Suprapubic skin (tissue), 4 donors: ENCODE measurements around the gene ENDOD1. TPM values are rescaled to one million over a fixed set of nuclear protein-coding genes. Genes with fewer than 3 reads are reported as not detected.

ENCODE experiments used
- DNase-seq, 2 donors: peaks; one replicate each; pipeline ENCODE4 v3.0.0-alpha.2; 2019; ENCODE audit warnings: low spot score in 2 of 2
- H3K27ac ChIP-seq: fragments of 200-600 bp; sonication (generic); one replicate; pipeline ENCODE4 v1.5.1; 2019
- H3K27me3 ChIP-seq: fragments of 200-600 bp; sonication (generic); one replicate; pipeline ENCODE4 v1.5.1; 2019
- H3K36me3 ChIP-seq: fragments of 200-600 bp; sonication (generic); one replicate; pipeline ENCODE4 v1.5.1; 2019
- H3K4me1 ChIP-seq: fragments of 200-600 bp; sonication (generic); one replicate; pipeline ENCODE4 v1.5.1; 2019
- H3K4me3 ChIP-seq: fragments of 200-600 bp; sonication (generic); one replicate; pipeline ENCODE4 v1.5.1; 2019; ENCODE audit warnings: mild to moderate bottlenecking
- H3K9me3 ChIP-seq: fragments of 200-600 bp; sonication (generic); one replicate; pipeline ENCODE4 v1.5.1; 2019
- CTCF ChIP-seq, 2 donors: fragments of 200-600 bp in 1 of 2; fragments of 450-650 bp in 1 of 2; sonication (generic) in 1 of 2; IDR thresholded peaks; one replicate each; pipeline ENCODE4 v1.5.1; 2016 to 2019; ENCODE audit warnings: antibody characterized with exemption in 2 of 2, mild to moderate bottlenecking in 1 of 2, moderate library complexity in 1 of 2
- EP300 ChIP-seq: sonication (generic); formaldehyde crosslinking; IDR thresholded peaks from one replicate; pipeline ENCODE4 v1.6.1; 2017; ENCODE audit warnings: antibody characterized with exemption
- POLR2A ChIP-seq, 2 donors: fragments of 450-650 bp; IDR thresholded peaks; one replicate each; pipeline ENCODE4 v1.6.1; 2017; ENCODE audit warnings: antibody characterized with exemption in 2 of 2, mild to moderate bottlenecking in 2 of 2, moderate library complexity in 2 of 2
- POLR2AphosphoS5 ChIP-seq, 3 donors: sonication (generic); formaldehyde crosslinking; IDR thresholded peaks; one replicate each; pipeline ENCODE4 v1.6.1; 2017; ENCODE audit warnings: antibody characterized with exemption in 3 of 3
- WGBS: methylation state at CpG from one replicate; pipeline ENCODE4 v1.1.5; 2018; 5-methylcytosine and 5-hydroxymethylcytosine counted together
- total RNA-seq, 4 donors: library from RNA; depleted of rRNA; stranded (reverse); fragments of >200 nt; gene quantifications; one replicate each; pipeline ENCODE4 v1.1.0, GENCODE V29; 2016

ENDOD1 gene
- total RNA-seq, 4 donors from 2014 or later: 30.7 to 65.9 (median 49.4) TPM

GRCh38 chr11:95115597-95115996 is 26.0 kb downstream of the ENDOD1 start:
- H3K9me3 ChIP-seq: no peaks in the 10 kb centered on the region
- no peak overlapping the region for H3K4me3 ChIP-seq
- TF ChIP-seq EP300 (no peak), POLR2A (IDR thresholded peaks at IDR 0.05) (no peak), CTCF (IDR thresholded peaks at IDR 0.05) (no peak), POLR2AphosphoS5 (IDR thresholded peaks at IDR 0.05) (no peak)
- H3K4me1 ChIP-seq: peaks cover 18% of the 10 kb centered on the region
- no peaks in the 10 kb centered on the region for H3K27me3 ChIP-seq
- no peak for DNase-seq
- H3K36me3 ChIP-seq: no peaks in the 10 kb centered on the region
- no peak overlapping the region for H3K27ac ChIP-seq
- 81% methylated on average over 1 of the region's 1 CpG for WGBS

- Histone ChIP-seq H3K36me3 (no peaks in the 10 kb centered on the region), H3K9me3 (no peaks in the 10 kb centered on the region), H3K4me1 (peaks cover 20% of the 10 kb centered on the region), H3K4me3 (no peak overlapping the region), H3K27me3 (no peaks in the 10 kb centered on the region), H3K27ac (peak overlapping the region; percentile 71)
- TF ChIP-seq POLR2AphosphoS5 (IDR thresholded peaks at IDR 0.05) (no peak), POLR2A (IDR thresholded peaks at IDR 0.05) (no peak), EP300 (no peak), CTCF (IDR thresholded peaks at IDR 0.05) (no peak)
- DNase-seq: no peak
- WGBS: 63% methylated on average over 2 of the region's 2 CpGs
These were observed 29.9 kb downstream of the ENDOD1 start for GRCh38 chr11:95119361-95120060.

- TF ChIP-seq EP300 (no peak), POLR2AphosphoS5 (IDR thresholded peaks at IDR 0.05) (no peak), POLR2A (IDR thresholded peaks at IDR 0.05) (no peak), CTCF (IDR thresholded peaks at IDR 0.05) (no peak)
- H3K27me3 ChIP-seq: no peaks in the 10 kb centered on the region
- no peaks in the 10 kb centered on the region for H3K9me3 ChIP-seq
- no peak overlapping the region for H3K27ac ChIP-seq
- no peak for DNase-seq
- 96% methylated on average over 1 of the region's 1 CpG for WGBS
- H3K36me3 ChIP-seq: no peaks in the 10 kb centered on the region
- peaks cover 20% of the 10 kb centered on the region for H3K4me1 ChIP-seq
- H3K4me3 ChIP-seq: no peak overlapping the region
These were observed 32.1 kb downstream of the ENDOD1 start for GRCh38 chr11:95121698-95122097.

GRCh38 chr11:95123556-95123955 is 33.9 kb downstream of the ENDOD1 start:
- H3K4me3 ChIP-seq: no peak overlapping the region
- no peaks in the 10 kb centered on the region for H3K27me3 ChIP-seq
- TF ChIP-seq POLR2AphosphoS5 (IDR thresholded peaks at IDR 0.05) (no peak), CTCF (IDR thresholded peaks at IDR 0.05) (no peak), POLR2A (IDR thresholded peaks at IDR 0.05) (no peak), EP300 (no peak)
- DNase-seq: no peak
- H3K27ac ChIP-seq: no peak overlapping the region
- H3K4me1 ChIP-seq: peaks cover 20% of the 10 kb centered on the region
- no peaks in the 10 kb centered on the region for H3K9me3 ChIP-seq
- 62% methylated on average over 3 of the region's 3 CpGs for WGBS
- H3K36me3 ChIP-seq: peaks cover 9% of the 10 kb centered on the region

GRCh38 chr11:95128602-95129001 is 39.0 kb downstream of the ENDOD1 start:
- H3K27me3 ChIP-seq: no peaks in the 10 kb centered on the region
- no peak overlapping the region for H3K27ac ChIP-seq
- 87% methylated on average over 3 of the region's 3 CpGs for WGBS
- TF ChIP-seq CTCF (IDR thresholded peaks at IDR 0.05): no peak
- H3K4me3 ChIP-seq: no peak overlapping the region
- H3K36me3 ChIP-seq: peaks cover 19% of the 10 kb centered on the region
- no peak for DNase-seq
- H3K9me3 ChIP-seq: no peaks in the 10 kb centered on the region
- H3K4me1 ChIP-seq: peaks cover 6% of the 10 kb centered on the region
